ENCODE results near the gene POLR1A.

The POLR1A gene

GRCh38 chr2:86021396-86022378 lies 84.0 kb downstream of the POLR1A start:
- no peak for DNase-seq (ENCODE audit: low read depth)

- DNase-seq (ENCODE audit: low read depth): no peak
Observed at GRCh38 chr2:86020984-86021383, 84.7 kb downstream of the POLR1A start.

GRCh38 chr2:86019121-86019520 lies 86.6 kb downstream of the POLR1A start:
- no peak for DNase-seq (ENCODE audit: low read depth)

- DNase-seq (ENCODE audit: low read depth): no peak
Observed at GRCh38 chr2:86017901-86018896, 87.5 kb downstream of the POLR1A start.

DNA sequence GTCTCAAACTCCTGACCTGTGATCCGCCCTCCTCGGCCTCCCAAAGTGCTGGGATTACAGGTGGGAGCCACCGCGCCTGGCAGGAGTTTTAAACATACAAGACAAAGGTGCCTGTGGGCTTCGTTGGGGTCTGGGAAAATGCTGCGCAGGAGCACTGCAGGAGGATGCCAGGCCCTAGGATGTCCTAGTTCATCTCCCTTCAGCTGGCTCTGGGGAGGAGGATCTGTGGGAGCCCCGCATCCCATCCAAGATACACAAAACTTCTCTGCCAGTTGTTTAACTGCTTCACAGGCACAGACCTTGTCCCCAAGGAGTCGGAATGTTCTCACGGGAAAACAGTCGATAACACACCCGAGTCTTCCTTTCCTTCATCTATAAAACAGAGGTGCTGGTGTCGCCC lies 89.1 kb downstream of the POLR1A start:
- no peak for DNase-seq (ENCODE audit: low read depth)

- DNase-seq (ENCODE audit: low read depth): no peak
Observed at GRCh38 chr2:86015699-86016098, 90.0 kb downstream of the POLR1A start.

- no peak for DNase-seq (ENCODE audit: low read depth)
Observed at GRCh38 chr2:86015006-86015405, 90.7 kb downstream of the POLR1A start.

- DNase-seq (ENCODE audit: low read depth): no peak
Observed at GRCh38 chr2:86014493-86014892, 91.2 kb downstream of the POLR1A start.

- DNase-seq (ENCODE audit: low read depth): no peak
Observed at GRCh38 chr2:86012007-86012712, 93.5 kb downstream of the POLR1A start.

- no peak for DNase-seq (ENCODE audit: low read depth)
Observed at GRCh38 chr2:86011449-86011941, 94.2 kb downstream of the POLR1A start.

- no peak for DNase-seq (ENCODE audit: low read depth)
Observed at GRCh38 chr2:86010083-86010482, 95.6 kb downstream of the POLR1A start.

GRCh38 chr2:86006524-86006923 lies 99.2 kb downstream of the POLR1A start:
- DNase-seq (ENCODE audit: low read depth): no peak

DNA sequence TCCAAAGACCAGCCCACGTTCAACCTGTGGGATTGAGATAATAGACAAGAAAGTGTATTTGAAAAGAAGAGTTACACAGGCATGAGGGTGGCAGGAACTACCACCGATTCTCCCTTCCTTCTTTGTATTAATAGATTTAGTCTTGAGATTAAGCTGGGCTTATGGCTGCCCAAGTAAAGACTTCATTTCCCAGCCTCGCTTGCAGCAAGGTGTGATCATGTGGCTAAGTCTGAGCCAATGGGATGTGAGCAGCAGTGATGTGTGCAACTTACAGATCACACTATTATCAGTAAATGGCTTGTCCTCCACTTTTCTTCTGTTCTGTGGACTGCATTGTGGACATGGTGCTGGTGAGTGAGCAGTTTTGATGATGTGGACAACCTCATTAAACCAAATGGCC lies 101.7 kb downstream of the POLR1A start:
- DNase-seq (ENCODE audit: low read depth): peak; percentile 36

- DNase-seq (ENCODE audit: low read depth): no peak
Observed at GRCh38 chr2:86003104-86003503, 102.6 kb downstream of the POLR1A start.

DNA sequence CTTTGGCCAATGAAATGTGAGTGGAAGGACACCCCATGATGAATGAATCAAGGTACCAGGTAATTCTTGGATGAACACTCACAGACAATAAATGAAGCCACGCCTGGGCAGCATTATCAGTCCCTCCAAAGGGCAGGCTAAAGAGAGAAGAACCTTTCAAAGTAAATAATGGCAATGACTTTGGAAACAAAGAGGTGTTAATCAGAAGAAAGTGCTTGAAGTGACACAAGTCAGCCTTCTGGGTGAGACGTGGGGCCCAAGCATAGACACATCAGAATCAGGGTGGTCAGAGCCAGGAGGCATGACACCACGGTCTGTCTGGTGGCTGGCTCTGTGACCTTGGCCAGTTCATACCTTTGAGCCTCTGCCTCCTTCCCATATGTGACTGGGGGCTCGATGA lies 103.3 kb downstream of the POLR1A start:
- no peak for DNase-seq (ENCODE audit: low read depth)

- no peak for DNase-seq (ENCODE audit: low read depth)
Observed at GRCh38 chr2:86001326-86001725, 104.4 kb downstream of the POLR1A start.

DNA sequence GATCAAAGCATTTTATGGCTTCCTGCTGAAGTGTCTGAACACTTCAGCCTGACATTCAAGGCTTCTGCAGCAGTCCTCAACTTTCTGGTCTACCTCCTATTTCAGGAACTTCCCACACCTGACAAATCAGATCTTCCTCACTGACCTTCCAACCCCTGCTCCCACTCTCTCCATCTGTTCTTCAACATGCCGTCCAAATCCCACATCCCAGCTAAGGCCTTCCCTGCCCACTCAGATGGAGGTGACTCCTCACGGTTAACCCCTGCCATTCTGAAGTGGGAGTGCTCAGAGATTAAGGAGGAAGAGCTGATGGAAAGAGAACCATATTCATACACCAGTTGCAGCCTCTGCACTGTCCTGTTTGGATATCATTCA lies 104.8 kb downstream of the POLR1A start:
- DNase-seq (ENCODE audit: low read depth): no peak

DNA sequence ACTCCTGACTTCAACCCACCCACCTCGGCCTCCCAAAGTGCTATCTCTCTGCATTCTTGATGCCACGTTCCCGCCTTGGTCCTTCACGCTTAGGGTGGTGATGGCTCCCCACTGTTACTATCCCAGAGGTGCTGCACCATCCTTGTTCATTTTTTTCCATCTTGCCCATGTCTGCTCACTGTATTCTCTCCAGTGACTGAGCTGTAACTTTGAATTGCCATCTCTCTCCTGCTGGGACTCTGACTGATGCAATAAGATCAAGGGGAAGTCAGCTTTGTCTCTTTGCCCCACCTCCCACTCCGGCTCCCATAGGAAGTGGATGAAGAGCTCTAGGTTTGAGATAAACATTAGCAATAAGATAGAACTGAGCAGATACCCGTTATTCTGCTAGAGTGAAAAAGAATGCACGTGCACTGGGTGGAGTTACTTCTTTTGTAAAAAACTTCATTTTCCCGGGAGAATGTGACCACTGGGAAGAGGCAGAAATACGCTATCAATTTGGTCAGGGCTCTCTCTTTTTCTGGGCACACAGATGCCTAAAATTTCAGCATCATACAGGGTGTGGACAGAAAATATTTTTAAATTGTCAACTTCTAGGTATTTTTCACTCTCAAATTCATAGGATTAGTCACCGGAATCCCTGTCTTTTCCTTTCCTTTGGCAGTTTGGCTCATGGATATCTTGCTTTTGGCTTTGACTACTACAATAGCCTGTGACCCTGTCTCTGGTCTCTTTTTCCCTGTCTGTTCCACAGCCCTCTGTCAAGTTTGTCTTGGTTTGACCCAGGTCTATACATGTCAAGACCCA lies 105.4 kb downstream of the POLR1A start:
- peak; percentile 71 for DNase-seq (ENCODE audit: low read depth)

DNA sequence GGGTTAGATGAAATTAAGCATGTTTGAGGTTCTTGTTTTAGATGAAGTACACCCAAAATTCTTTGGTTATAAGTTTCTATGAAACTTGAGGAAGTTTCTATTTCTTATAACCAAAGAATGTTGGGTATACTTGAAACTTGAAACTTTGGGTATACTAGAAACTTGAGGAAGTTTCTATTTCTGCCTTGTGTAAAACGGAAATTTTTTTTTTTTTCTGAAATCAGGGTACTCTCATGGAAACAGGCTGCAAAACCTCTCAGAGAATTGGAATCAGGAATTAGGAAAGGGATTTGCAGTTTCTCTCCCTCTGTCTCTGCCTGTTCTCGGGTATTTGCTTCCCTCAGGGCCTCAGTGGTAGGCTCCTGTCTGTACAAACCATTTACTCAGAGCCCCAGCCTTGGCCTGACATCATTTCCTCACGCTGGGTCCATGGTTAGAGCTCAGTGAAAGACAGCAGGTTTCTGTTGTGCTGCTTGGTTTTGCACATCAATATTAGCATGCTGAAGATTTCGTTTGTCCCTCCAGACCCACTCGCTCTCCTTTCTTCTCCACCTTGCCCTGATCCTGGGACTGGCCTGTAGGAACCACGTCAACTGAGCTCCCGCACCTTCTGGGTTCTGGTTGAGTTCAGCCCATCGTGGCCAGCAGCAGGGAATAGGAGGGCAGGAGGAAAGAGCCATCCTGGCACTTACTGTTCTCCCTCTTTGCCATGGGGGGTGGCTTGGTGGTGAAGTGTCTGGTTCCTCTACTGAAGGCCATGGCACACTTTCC lies 106.4 kb downstream of the POLR1A start:
- DNase-seq (ENCODE audit: low read depth): no peak
